GM10847 (cell line): ENCODE measurements around the gene ATP8B1.

ENCODE experiments used
- POLR2A ChIP-seq: IDR thresholded peaks from 2 replicates; pipeline ENCODE4 v1.6.1; 2011; ENCODE audit not compliant: insufficient read length; ENCODE audit errors: extremely low read depth

ATP8B1 gene

GRCh38 chr18:57727952-57728807 lies 74.9 kb downstream of the ATP8B1 start:
- TF ChIP-seq POLR2A = no peak

- TF ChIP-seq POLR2A = no peak
Observed at GRCh38 chr18:57716549-57716948, 86.6 kb downstream of the ATP8B1 start.

- TF ChIP-seq POLR2A = no peak
Observed at GRCh38 chr18:57715671-57716070, 87.4 kb downstream of the ATP8B1 start.

GRCh38 chr18:57715073-57715472 lies 88.0 kb downstream of the ATP8B1 start:
- TF ChIP-seq POLR2A = no peak

GRCh38 chr18:57710226-57710625 lies 92.9 kb downstream of the ATP8B1 start:
- no peak for TF ChIP-seq POLR2A

- TF ChIP-seq POLR2A = no peak
Observed at GRCh38 chr18:57709335-57709734, 93.8 kb downstream of the ATP8B1 start.

- TF ChIP-seq POLR2A = no peak
Observed at GRCh38 chr18:57708288-57708687, 94.8 kb downstream of the ATP8B1 start.

- TF ChIP-seq POLR2A = no peak
Observed at GRCh38 chr18:57705832-57706595, 97.1 kb downstream of the ATP8B1 start.

GRCh38 chr18:57705011-57705410 lies 98.1 kb downstream of the ATP8B1 start:
- no peak for TF ChIP-seq POLR2A

GRCh38 chr18:57698571-57699276 lies 104.4 kb downstream of the ATP8B1 start:
- TF ChIP-seq POLR2A = no peak

GRCh38 chr18:57697426-57697825 lies 105.7 kb downstream of the ATP8B1 start:
- no peak for TF ChIP-seq POLR2A

GRCh38 chr18:57696271-57696670 lies 106.8 kb downstream of the ATP8B1 start:
- no peak for TF ChIP-seq POLR2A

- TF ChIP-seq POLR2A = no peak
Observed at GRCh38 chr18:57691363-57691762, 111.8 kb downstream of the ATP8B1 start.

- TF ChIP-seq POLR2A = no peak
Observed at GRCh38 chr18:57687970-57688369, 115.1 kb downstream of the ATP8B1 start.

- no peak for TF ChIP-seq POLR2A
Observed at GRCh38 chr18:57683470-57683869, 119.6 kb downstream of the ATP8B1 start.
